Kidney (tissue), 14 donors: ENCODE measurements around the gene CST5. TPM values are rescaled to one million over a fixed set of nuclear protein-coding genes. Genes with fewer than 3 reads are reported as not detected.

Experiments used
- DNase-seq, 5 donors: peaks; one replicate each; pipeline ENCODE4 v3.0.0-alpha.2; 2013 to 2020
- FAIRE-seq: peaks from 2 replicates; lab custom pipeline; 2012; peaks lifted over from hg19 to GRCh38; lab: Jason Lieb, UNC
- H3K27ac ChIP-seq, 2 donors: one replicate each; pipeline ENCODE4 v1.7.0; 2013; ENCODE audit warnings: low read depth in 2 of 2, low read length in 2 of 2, inconsistent platforms in 1 of 2
- H3K27me3 ChIP-seq: one replicate; pipeline ENCODE4 v1.7.1; 2013; ENCODE audit warnings: low read length, inconsistent platforms; ENCODE audit not compliant: control insufficient read depth, insufficient read depth
- H3K36me3 ChIP-seq, 3 donors: one replicate each; pipeline versions ENCODE4 v1.7.0 to v1.7.1; 2013; ENCODE audit warnings: low read length in 3 of 3, control low read depth in 1 of 3, inconsistent platforms in 1 of 3; ENCODE audit not compliant: insufficient read depth in 3 of 3, control insufficient read depth in 2 of 3
- H3K4me1 ChIP-seq, 3 donors: one replicate each; pipeline versions ENCODE4 v1.7.0 to v1.7.1; 2013; ENCODE audit warnings: low read length in 3 of 3, inconsistent platforms in 1 of 3, low read depth in 1 of 3; ENCODE audit not compliant: control insufficient read depth in 2 of 3, insufficient read depth in 2 of 3
- H3K4me3 ChIP-seq, 3 donors: one replicate each; pipeline versions ENCODE4 v1.7.0 to v1.8.1; 2013; ENCODE audit warnings: low read length in 3 of 3, control low read depth in 1 of 3, inconsistent platforms in 1 of 3
- H3K9ac ChIP-seq, 3 donors: one replicate each; pipeline versions ENCODE4 v1.7.0 to v1.7.1; 2013; ENCODE audit warnings: low read length in 3 of 3, control low read depth in 1 of 3, inconsistent platforms in 1 of 3
- H3K9me3 ChIP-seq, 3 donors: one replicate each; pipeline versions ENCODE4 v1.7.0 to v1.7.1; 2013; ENCODE audit warnings: low read length in 3 of 3, control low read depth in 1 of 3, inconsistent platforms in 1 of 3; ENCODE audit not compliant: control insufficient read depth in 2 of 3, insufficient read depth in 1 of 3
- CTCF ChIP-seq: IDR thresholded peaks from 3 replicates; pipeline ENCODE4 v1.5.1; 2012; ENCODE audit warnings: mild to moderate bottlenecking, moderate library complexity, borderline replicate concordance; ENCODE audit not compliant: insufficient read depth; ENCODE audit errors: extremely low read depth
- intact Hi-C: fragments of 100-400 bp; cut with DNase I; formaldehyde crosslinking; loops from one replicate; pipeline ENCODE4 v1.11.1; 2022
- polyA plus RNA-seq: library from polyadenylated mRNA; stranded (reverse); fragments of 350-450 nt; fragmentation: Illumina TruSeq; extraction: RNeasy Lipid Tissue Mini Kit (QIAGEN cat#74804); gene quantifications from one replicate; pipeline ENCODE4 v1.2.3, GENCODE V29; 2014; ENCODE audit warnings: low read depth, low replicate concordance; ENCODE audit not compliant: insufficient read depth
- total RNA-seq: library from RNA; stranded (reverse); fragmentation: NEBNext Ultra II Directional; extraction: Animal tissue kit (Norgen Biotek cat#: 25700); gene quantifications from one replicate; pipeline ENCODE4 v1.2.1, GENCODE V29; 2021
- donor health status: control.
- donor health status: control.
- donor health status: control.
- donor health status: control.
- donor health status: control.
- donor health status: DM: yes; HTN: yes; CAD: no.
- donor health status: Normal renal cell carcinoma (clear cell type).

The CST5 gene
- total and polyA plus RNA-seq, 2 donors from 2014 or later: not detected

- no peaks in the 10 kb centered on the region for H3K9me3 ChIP-seq
- peaks cover 0 to 2% (median 0%) of the 10 kb centered on the region in 3 donors for H3K4me1 ChIP-seq
- H3K9ac ChIP-seq: no peak overlapping the region
- DNase-seq (no peak), FAIRE-seq (no peak)
- intact Hi-C loops: no loop called here
- H3K27ac ChIP-seq: no peak overlapping the region
- no peaks in the 10 kb centered on the region for H3K36me3 ChIP-seq
- H3K27me3 ChIP-seq: no peaks in the 10 kb centered on the region
- H3K4me3 ChIP-seq: no peak overlapping the region
- no peak for TF ChIP-seq CTCF
Observed at GRCh38 chr20:23884136-23884770, 4.7 kb upstream of the CST5 start.

GRCh38 chr20:23881371-23881770 lies 1.8 kb upstream of the CST5 start:
- no peak for DNase-seq
- no peaks in the 10 kb centered on the region for H3K27me3 ChIP-seq
- peaks cover 0 to 2% (median 0%) of the 10 kb centered on the region in 3 donors for H3K4me1 ChIP-seq
- TF ChIP-seq CTCF: no peak
- no peak for FAIRE-seq
- H3K36me3 ChIP-seq: no peaks in the 10 kb centered on the region
- H3K4me3 ChIP-seq: no peak overlapping the region
- H3K27ac ChIP-seq: no peak overlapping the region
- no peak overlapping the region for H3K9ac ChIP-seq
- intact Hi-C loops: no loop called here
- no peaks in the 10 kb centered on the region for H3K9me3 ChIP-seq

GRCh38 chr20:23880417-23880816 lies 869 bp upstream of the CST5 start:
- Histone ChIP-seq H3K36me3 (no peaks in the 10 kb centered on the region), H3K27me3 (no peaks in the 10 kb centered on the region), H3K27ac (no peak overlapping the region), H3K4me3 (no peak overlapping the region), H3K4me1 (peaks cover 0 to 2% (median 0%) of the 10 kb centered on the region in 3 donors), H3K9ac (no peak overlapping the region), H3K9me3 (no peaks in the 10 kb centered on the region)
- intact Hi-C loops: no loop called here
- no peak for TF ChIP-seq CTCF
- FAIRE-seq: no peak
- no peak for DNase-seq
